ENCODE results near the gene SLC27A4.

SLC27A4 gene

GRCh38 chr9:128365525-128365924 lies 25.2 kb downstream of the SLC27A4 start:
- no peak for DNase-seq (ENCODE audit: low spot score)

GRCh38 chr9:128369024-128369706 lies 28.8 kb downstream of the SLC27A4 start:
- DNase-seq (ENCODE audit: low spot score): no peak

GRCh38 chr9:128370367-128370751 lies 30.0 kb downstream of the SLC27A4 start:
- DNase-seq (ENCODE audit: low spot score): no peak

GRCh38 chr9:128370752-128371629 lies 30.7 kb downstream of the SLC27A4 start, which contains the start of gene URM1:
Gene URM1, plus strand, starts transcription at chr9:128371374. Its CDS starts 7 bp downstream, at chr9:128371381.
- DNase-seq (ENCODE audit: low spot score): peak; percentile 99

GRCh38 chr9:128371630-128372117 lies 31.3 kb downstream of the SLC27A4 start:
- DNase-seq (ENCODE audit: low spot score): no peak

GRCh38 chr9:128372188-128372641 lies 31.9 kb downstream of the SLC27A4 start:
- peak; percentile 85 for DNase-seq (ENCODE audit: low spot score)

GRCh38 chr9:128372784-128373183 lies 32.5 kb downstream of the SLC27A4 start:
- DNase-seq (ENCODE audit: low spot score): no peak

GRCh38 chr9:128374221-128374675 lies 33.9 kb downstream of the SLC27A4 start:
- peak; percentile 96 for DNase-seq (ENCODE audit: low spot score)

GRCh38 chr9:128375865-128376264 lies 35.5 kb downstream of the SLC27A4 start:
- no peak for DNase-seq (ENCODE audit: low spot score)

GRCh38 chr9:128382261-128382660 lies 41.9 kb downstream of the SLC27A4 start:
- no peak for DNase-seq (ENCODE audit: low spot score)

GRCh38 chr9:128383007-128383753 lies 42.9 kb downstream of the SLC27A4 start:
- peak; percentile 90 for DNase-seq (ENCODE audit: low spot score)

- peak; percentile 89 for DNase-seq (ENCODE audit: low spot score)
Measured at GRCh38 chr9:128383791-128384190, 43.5 kb downstream of the SLC27A4 start.

GRCh38 chr9:128384801-128385495 lies 44.6 kb downstream of the SLC27A4 start:
- no peak for DNase-seq (ENCODE audit: low spot score)

GRCh38 chr9:128385496-128386460 lies 45.5 kb downstream of the SLC27A4 start:
- no peak for DNase-seq (ENCODE audit: low spot score)

GRCh38 chr9:128388150-128388549 lies 47.8 kb downstream of the SLC27A4 start:
- no peak for DNase-seq (ENCODE audit: low spot score)

- DNase-seq (ENCODE audit: low spot score): no peak
Measured at GRCh38 chr9:128389395-128390149, 49.2 kb downstream of the SLC27A4 start.

GRCh38 chr9:128390150-128390812 lies 50.0 kb downstream of the SLC27A4 start:
- DNase-seq (ENCODE audit: low spot score): no peak

- peak; percentile 81 for DNase-seq (ENCODE audit: low spot score)
Measured at GRCh38 chr9:128390813-128391711, 50.7 kb downstream of the SLC27A4 start.
